ENCODE data around the gene HEXD.

Gene HEXD

DNA sequence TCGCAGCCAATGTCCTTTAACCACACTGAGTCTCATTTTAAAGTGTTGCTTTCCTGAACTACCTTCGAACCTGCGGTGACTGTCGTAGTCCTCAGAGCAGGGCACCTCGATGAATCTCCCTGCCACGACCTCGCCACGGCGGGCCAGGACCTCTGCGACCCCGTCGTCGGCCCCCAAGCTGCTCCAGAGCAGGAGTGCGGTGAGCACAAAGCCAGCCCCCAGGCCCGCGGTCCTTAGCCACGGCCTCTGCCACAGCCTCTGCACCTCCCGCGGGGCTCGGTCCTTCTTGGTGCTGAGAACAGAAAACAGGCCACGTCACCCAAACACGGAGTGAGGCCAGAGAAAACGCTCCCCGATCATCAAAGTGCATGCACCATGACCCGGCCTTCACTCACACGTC lies 2.8 kb upstream of the HEXD start:
- no peak for DNase-seq (ENCODE audit: low read depth in 2 of 2)

DNA sequence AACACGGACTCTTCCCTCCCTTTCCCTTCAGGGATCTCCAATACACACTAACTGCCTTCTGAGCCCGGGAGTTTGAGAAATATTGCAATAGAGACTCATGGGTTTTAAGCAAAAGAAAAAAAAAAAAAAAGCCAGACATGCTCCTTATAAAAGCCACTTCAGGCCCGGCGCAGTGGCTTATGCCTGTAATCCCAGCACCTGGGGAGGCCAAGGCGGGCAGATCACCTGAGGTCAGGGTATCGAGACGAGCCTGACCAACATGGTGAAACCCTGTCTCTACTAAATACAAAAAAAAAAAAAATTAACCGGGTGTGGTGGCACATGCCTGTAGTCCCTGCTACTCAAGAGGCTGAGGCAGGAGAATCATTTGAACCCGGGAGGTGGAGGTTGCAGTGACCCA lies 2.4 kb upstream of the HEXD start:
- DNase-seq (ENCODE audit: low read depth in 2 of 2) = no peak

DNA sequence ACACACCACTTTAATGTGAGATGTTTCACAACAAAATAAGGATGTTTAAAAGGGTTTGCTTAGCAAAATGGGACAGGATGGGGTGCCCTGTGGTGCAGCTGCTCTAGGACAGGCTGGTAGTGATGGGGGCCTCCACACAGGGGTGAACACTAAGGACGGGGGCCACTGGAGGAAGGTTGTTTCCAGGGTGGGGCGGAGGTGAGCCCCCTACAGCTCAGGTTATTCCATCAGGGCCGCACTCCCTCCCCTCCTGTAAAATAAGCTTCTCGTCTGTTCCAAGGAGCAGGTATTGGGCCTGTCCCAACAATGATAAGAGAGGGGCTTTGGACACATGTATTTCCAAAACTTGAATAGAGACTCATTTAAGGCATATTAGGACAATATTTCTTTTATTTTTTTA lies 1.9 kb upstream of the HEXD start:
- DNase-seq (ENCODE audit: low read depth in 2 of 2) = no peak

DNA sequence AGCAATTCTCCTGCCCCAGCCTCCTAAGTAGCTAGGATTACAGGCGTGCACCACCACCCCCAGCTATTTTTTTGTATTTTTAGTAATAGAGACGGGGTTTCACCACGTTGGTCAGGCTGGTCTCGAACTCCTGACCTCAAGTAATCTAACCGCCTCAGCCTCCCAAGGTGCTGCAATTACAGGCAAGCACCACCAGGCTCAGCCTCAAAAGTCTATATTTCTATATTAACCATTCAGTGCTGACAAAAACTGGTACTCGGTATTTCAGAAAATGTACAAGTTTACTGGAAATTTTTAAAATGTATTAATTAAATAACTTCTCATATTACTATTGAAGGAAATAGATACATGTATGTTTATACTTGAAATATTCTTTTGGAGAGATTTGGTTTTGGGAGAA lies 1.4 kb upstream of the HEXD start:
- DNase-seq (ENCODE audit: low read depth in 2 of 2) = no peak

DNA sequence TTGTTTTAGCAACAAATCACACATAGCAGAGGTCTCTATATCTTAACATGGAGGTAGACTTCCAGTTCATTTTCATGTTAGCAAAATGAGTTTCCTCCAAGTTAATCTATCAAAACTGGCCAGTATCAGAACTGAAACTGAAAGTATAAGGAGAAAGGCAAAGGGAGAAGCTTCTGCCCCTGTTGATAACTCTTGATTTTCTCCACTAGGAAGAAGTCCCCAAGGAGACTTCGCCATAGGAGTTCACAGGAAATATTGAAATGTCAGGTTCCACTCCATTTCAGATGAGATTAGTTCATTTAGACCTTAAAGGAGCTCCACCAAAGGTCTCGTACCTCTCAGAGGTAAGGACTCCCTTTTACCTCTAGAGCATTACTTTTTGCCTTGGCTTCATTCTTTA lies 1.4 kb downstream of the HEXD start:
- no peak for DNase-seq (ENCODE audit: low read depth in 2 of 2)

DNA sequence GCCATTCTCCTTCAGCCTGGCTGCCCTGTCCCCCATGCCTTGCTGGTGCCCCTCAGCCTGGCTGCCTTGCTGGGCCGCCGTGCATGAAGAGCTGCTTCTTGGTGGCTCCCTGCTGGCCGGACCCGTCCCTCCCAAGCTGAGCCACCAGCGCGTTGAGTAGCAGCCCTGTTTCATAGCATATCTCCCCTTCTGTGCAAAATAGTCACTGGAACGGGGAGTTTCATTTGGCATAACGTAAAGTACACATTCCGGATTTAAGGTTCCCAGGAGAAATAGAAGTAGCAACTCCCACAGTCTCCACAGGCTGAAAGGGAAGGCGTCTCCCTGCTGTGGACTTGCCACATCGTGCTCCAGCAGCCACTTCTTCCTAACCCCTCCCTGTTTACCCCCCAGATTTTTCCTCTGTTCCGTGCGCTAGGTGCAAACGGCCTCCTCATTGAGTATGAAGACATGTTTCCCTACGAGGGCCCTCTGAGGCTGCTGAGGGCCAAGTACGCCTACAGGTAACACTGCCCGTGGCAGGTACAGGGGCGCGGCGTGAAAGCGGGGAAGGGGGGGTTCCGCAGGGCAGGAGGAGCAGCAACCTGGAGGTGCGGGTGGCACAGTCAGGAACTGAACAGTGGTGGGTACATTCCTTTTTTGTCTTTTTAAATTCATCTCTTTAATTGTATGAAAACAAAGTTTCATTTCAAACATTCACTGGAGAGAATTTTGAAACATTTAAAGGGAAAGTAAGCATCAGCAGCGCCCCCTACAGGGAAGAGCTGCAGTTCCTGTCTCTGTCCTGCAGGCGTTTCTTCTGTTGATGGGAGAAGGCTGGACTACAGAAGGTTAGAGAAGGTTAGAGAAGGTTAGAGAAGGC lies 6.1 kb downstream of the HEXD start:
- DNase-seq (ENCODE audit: low read depth in 2 of 2) = peak; percentile 40 to 53

DNA sequence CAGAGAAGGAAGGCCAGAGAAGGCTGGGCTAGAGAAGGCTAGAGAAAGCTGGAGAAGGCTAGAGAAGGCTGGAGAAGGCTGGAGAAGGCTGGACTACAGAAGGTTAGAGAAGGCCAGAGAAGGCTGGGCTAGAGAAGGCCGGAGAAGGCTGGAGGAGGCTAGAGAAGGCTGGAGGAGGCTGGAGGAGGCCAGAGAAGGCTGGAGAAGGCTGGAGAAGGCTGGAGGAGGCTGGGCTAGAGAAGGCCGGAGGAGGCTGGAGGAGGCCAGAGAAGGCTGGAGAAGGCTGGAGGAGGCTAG lies 6.7 kb downstream of the HEXD start:
- no peak for DNase-seq (ENCODE audit: low read depth in 2 of 2)

DNA sequence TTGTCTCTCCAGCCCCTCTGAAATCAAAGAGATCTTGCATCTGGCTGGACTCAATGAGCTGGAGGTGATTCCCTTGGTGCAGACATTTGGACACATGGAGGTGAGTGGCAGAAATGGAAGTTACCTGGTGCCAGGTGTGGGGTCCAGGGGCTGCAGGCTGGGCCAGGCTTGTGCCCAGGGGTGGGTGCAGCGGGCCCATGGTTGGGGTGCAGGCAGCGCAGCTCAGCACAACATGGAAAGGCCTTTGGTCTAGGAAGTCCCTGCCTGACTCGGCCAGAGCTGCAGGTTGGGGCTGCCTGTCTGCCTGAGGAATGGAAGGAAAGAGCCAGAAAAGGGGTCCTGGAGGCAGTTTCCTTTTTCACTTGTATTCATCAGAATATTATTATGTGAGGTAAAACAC lies 10.4 kb downstream of the HEXD start:
- no peak for DNase-seq (ENCODE audit: low read depth in 2 of 2)

DNA sequence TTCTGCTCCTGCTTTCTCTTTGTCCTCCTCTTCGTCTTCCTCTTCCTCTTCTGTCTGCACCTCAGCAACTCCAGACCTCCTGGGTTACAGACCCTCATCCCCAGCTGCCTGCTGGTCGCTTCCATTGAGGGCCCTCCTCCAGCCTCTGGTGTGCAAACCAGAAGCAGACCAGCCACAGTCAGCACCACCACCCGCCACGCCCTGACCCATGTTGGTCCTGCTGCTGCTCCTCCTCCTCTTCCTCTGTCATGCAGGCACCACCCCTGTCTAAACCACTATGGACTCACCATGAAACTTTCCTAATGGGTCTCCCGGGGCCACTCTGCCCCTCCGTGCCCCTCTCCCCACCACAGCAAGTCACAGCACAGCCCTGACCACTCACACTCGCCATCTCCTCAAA lies 11.7 kb downstream of the HEXD start:
- DNase-seq (ENCODE audit: low read depth in 2 of 2) = no peak

DNA sequence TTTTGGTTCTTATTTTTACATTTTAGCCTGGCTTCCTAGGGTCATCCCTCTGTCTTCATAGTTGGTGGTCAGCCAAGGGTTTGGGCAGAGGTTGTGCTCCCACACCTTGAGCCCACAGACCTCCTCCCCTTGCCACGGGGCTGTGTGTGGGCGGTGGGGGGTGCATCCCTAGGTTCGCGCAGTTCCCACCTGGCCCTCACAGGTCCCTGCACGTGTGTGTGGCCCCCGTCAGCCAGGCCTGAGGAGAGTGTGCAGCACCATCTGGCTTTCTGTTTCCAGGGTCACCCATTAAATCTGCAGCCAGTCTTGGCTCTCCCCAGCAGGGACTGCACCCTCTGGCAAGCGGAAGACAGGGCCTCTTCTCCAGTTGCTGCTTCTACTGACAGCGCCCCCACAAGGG lies 13.9 kb downstream of the HEXD start:
- DNase-seq (ENCODE audit: low read depth in 2 of 2) = no peak

DNA sequence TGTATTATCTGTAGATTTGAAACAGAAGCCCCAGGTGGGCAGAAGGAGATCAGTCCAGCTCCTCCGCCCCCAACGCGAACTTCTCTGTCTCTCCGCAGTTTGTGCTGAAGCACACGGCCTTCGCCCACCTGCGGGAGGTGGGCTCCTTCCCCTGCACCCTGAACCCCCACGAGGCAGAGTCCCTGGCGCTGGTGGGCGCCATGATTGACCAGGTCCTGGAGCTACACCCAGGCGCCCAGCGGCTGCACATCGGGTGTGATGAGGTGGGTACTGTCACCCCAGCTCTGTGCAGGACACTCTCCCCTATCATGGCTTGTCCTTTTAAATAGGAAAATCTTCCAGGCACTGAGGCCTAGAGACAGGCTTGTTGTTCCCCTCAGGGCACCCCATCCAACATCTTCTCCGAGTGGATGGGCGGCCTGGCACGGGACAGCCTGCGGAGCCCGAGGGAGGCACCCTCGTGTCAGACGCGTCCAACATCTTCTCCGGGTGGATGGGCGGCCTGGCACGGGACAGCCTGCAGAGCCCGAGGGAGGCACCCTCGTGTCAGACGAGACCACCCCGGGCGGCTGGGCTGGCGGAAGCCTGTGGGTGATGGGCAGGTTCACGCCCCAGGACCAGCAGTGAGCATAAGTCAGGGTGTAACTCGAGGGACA lies 15.5 kb downstream of the HEXD start:
- no peak for DNase-seq (ENCODE audit: low read depth in 2 of 2)

DNA sequence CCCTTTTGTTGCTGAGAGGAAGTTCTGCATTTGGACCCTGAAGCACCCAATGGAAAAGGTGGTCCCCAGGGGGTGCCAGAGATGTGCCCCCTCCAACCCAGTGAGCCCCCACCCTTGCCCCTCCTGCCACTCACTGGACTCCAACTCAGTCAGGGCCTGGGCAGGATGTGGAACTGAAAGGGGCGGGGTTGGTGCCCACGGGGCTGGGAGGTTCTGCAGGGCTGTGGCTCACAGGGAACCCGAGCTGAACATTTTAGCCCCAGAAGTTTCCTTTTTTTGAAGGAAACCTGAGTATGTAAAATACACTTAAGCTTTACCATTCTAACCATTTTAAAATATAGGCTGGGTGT lies 16.0 kb downstream of the HEXD start:
- no peak for DNase-seq (ENCODE audit: low read depth in 2 of 2)

DNA sequence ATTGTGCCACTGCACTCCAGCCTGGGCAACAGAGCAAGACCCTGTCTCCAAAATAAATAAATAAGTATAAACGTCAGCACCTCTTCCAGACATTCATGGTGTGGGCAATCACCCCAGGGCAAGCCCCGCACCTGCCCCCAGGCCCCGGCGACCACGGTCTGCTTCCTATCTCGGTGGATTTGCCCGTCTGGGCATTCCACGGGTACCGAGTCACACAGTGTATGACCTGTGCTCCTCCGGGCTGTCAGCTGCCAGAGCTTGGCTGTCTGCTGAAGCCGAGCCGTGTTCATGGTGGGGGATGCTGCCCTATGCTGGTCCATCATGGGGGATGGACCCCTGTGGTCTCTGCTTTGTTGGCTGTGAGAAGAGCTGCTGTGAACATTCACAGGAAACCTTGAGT lies 17.0 kb downstream of the HEXD start:
- no peak for DNase-seq (ENCODE audit: low read depth in 2 of 2)

DNA sequence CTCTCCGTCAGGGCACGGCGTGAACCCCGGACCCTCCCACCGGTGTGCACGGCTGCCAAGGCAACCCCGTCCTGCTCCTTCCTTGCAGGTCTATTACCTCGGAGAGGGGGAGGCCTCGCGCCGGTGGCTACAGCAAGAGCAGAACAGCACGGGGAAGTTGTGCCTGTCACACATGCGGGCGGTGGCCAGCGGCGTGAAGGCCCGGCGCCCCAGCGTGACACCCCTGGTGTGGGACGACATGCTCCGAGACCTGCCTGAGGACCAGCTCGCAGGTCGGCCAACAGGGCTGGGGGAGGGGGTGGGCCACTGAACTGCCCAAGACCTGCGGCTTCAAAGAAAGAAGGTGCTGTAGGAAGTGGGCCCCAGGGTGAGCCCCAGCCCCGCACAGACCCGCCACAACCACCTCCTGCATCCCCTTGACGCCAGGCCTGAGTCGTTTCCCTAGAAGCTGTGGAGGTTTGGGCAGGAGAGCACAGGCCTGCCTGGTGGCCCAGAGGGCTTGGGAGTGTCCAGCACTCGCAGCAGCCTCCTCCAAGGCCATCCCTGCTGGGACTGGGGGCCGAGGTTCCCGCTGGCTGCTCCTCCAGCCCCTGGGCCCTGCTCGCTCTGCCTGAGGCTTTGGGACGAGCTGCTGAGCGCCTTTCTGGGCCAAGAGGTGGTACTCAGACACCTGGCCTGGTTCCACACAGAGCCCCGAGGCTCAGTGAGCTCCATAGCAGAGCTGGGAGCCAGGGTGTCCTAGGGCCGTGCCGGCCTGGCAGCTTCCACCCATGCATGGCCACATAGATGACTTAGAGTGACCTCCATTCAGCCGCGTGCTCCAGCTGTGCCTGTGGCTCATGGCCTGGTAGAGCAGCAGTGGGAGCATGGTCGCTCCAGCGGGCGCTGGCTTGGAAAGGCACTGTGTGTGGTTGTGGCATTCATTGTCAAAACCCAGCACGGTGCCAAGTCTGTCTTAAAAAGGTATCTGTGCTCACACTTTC lies 17.7 kb downstream of the HEXD start:
- DNase-seq (ENCODE audit: low read depth in 2 of 2) = no peak

DNA sequence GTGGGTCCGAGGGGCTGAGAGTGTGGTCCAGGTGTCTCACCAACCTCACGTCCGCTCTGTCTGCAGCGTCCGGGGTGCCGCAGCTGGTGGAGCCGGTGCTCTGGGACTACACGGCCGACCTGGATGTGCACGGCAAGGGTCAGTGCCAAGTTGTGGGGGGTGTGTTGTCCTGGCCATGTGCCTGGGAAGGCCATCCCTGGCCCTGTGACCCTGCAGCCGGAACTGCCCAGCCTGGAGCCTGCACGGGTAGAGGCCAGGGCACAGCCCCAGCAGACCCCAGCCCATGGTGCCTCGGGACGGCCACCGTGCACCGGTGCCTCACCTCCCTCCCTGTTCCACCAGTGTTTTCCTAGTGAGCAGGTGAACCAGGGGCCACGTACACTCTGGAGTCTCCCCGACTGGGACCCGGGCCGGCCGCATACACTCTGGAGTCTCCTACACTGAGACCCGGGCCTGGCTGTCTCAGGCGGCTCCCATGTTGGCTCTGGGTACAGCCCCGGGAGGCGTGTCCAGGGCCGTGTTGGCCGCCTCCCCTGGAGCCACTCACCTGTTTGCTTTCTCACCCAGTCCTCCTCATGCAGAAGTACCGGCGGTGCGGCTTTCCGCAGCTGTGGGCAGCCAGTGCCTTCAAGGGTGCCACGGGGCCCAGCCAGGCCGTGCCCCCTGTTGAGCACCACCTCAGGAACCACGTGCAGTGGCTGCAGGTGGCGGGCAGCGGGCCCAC lies 18.6 kb downstream of the HEXD start:
- DNase-seq (ENCODE audit: low read depth in 2 of 2) = no peak

DNA sequence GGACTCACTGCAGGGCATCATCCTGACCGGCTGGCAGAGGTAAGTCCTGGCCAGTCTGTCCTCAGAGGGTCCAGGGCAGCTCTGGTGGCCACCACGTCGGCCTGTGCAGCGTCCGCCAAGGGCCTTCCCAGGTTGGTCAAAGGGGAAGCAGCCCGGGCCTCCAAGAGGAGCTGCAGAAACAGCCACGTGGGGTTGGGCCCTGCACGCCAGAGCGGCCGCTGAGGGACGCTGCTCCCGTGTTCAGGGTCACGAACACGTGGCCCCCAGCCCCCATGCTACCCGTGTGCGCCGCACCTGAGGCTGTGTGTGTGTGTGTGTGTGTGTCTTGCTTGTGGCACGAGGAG lies 19.1 kb downstream of the HEXD start:
- no peak for DNase-seq (ENCODE audit: low read depth in 2 of 2)

DNA sequence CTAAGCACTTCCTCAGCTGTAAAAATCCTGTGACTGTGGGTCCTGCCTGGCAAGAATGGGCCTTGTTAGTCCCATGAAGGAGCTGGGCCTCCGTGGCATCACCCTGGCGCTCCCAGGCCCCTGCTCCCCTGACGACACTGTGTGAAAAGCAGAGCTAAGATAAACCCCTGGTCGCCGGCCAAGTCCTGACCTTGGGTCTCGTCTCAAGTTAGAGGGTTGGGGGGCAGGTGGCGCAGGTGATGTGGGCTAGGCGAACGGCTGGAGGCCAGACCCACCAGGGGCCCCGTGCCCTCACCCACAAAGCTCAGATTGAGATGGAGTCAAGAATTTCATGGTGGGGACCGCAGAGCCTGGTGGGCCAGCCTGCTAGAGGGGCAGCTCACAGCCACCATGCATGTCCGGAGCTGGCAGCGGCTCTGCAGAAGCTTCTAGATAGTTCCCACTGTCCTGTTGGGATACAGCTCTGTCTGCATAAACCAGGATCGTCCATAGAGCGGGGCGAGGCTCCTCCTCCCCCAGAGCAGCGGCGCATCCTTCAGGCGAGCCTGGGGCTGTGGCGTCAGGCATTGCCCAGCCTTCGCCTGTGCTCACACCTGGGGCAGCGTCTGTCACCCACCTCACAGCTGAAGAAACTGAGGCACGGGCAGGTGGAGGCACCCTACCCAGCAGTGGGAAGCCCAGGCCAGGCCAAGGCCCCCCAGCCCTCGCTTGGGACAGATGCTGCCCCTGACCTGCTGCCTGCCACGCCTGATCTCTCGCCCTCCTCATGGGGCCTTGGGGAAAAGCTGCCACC lies 20.4 kb downstream of the HEXD start:
- no peak for DNase-seq (ENCODE audit: low read depth in 2 of 2)

DNA sequence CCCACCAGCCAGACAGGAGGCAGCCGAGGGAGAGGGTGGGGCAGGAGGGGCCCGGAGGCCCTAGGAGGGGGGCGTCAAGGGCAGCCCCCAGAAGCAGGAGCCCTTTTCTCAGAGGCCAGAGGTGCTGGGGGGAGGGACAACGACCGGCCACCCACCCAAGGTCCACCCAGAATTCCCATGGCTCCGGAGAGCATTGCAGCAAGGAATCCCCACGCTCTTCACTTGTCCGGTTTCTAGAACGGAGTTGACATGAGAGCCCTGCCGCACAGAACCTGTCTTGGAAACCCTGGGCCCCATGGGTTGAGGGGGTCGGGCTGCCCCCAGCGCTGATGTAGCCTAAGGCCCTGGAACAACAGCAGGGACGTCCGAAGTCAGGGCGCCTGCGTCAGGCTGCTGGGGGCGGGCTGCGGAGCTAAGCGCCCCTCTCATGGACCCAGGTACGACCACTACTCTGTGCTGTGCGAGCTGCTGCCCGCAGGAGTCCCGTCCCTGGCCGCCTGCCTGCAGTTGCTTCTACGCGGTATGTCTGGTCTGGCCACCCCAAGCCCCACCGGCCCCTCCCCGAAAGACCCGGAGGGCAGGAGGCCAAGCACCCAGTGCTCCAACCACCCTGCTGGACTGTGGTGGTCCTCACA lies 21.2 kb downstream of the HEXD start:
- DNase-seq (ENCODE audit: low read depth in 2 of 2) = no peak

DNA sequence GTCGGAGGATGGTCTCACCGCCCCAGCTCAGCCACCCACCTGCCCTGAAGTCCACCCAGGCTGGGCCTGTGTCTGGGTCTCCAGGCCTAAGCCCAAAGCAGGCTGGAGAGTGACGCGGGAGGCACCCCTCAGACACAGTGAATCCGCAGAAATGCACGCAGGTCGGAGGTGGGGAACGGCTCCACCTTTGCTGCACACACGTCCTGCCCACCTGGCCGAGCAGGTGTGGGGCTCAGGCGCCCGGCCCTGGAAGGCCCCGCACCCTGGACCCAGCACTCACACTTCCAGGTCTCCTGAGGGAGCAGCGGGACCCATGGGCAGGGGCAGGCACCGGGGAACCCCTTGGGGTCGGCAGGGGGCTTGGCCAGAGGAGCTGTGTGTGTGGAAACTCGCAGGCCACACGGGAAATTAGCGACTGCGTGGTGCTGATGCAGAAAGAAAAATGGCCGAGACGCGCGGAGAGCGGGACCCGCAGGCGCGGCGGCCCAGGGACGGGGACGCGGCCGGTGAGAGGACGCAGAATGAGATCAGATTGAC lies 21.8 kb downstream of the HEXD start:
- no peak for DNase-seq (ENCODE audit: low read depth in 2 of 2)

DNA sequence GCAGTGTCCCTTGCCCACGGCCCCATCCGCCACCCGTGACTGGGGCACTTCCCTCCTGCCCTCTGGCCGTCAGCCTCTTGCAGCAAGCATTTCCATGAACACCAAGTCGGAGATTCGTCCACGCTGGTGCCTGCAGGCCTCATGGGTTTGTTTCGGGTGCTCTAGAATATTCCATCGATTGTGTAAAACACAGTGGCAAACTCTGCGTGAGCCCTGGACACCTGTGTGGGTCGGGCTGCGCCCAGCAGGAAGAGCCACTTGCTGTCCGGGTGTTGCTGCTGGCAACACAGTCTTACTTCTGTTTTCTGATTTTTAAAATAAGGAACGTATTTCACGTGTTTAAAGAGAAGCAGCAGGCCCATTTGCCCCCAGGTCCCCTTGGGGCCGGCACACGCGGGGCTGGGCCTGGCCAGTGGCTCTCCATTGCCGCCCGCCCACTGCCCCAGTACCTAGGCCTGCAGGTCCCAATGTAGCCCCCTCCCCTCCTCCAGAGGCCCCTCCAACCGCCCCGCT lies 22.4 kb downstream of the HEXD start:
- DNase-seq (ENCODE audit: low read depth in 2 of 2) = no peak
